ENCODE data around the gene GIMAP8.

Gene GIMAP8

DNA sequence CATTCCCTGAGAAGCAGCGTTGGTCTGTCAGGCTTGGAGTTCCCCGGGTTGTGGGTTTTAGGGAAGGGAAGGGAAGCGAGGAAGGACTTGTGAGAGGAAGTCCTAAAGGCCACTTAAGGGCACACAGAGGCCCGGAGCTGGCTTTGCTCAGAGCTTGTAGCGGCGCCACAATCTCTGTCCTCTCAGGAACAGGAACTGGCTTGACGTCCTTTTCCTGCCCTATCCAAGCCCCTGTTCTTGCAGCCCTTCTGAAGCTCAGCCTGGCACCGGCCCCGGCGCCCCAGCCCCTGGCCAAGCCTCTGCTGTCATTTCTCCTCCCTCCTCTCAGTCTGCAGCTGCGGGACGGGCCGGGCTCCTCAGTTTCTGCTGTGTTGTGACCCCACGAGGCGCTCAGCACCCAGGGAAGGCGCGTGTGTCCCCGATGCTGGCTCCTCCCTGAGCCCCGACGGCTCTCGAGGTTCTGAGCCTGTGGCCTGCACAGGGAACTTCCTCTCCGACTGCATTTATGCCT, at the start of gene GIMAP8:
GIMAP8 (plus strand) TSS at position 140 of the 511 bp plus-strand sequence. CDS start 16,069 bp downstream, outside the sequence.
- DNase-seq (ENCODE audit: low read depth), result no peak

GRCh38 chr7:150400788-150401423, 49.5 kb upstream of the GIMAP8 start:
- no peak for DNase-seq (ENCODE audit: low read depth)

- DNase-seq (ENCODE audit: low read depth), result no peak
These were observed 49.0 kb upstream of the GIMAP8 start for GRCh38 chr7:150401424-150401790.

GRCh38 chr7:150401861-150402631, 48.4 kb upstream of the GIMAP8 start:
- DNase-seq (ENCODE audit: low read depth), result no peak

DNA sequence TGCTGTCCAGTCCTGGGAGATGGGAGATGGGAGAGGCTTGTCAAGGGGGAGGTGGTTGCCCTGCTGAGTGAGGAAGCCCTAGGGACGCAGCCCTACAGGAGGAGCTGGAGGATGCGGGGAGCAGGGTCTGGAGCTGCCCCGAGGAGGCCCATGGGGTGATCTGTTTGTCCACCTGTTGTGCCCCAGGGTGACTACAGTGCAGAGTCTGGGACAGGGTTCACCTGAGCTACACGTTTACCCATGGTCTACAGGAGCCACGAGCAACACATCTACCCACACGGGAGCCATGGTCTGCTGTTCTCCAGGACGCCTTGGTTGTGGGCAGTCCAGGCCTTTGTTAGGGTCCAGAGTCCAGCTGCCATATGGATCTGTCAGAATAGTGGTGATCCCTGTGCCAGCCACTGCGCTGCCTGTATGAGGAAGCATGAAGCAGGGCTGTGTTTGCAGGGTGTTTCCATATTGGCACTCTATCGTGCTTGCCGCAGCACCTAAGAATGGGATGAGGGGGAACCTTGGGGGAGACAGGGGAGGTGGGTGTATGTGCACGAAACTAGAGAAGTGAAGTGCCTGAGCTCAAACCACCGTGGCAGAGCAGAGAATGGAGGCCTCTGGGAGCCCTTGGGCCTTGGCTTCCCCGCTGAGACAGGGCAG, 47.6 kb upstream of the GIMAP8 start:
- DNase-seq (ENCODE audit: low read depth), result no peak

- no peak for DNase-seq (ENCODE audit: low read depth)
These were observed 46.9 kb upstream of the GIMAP8 start for GRCh38 chr7:150403376-150404171.

DNA sequence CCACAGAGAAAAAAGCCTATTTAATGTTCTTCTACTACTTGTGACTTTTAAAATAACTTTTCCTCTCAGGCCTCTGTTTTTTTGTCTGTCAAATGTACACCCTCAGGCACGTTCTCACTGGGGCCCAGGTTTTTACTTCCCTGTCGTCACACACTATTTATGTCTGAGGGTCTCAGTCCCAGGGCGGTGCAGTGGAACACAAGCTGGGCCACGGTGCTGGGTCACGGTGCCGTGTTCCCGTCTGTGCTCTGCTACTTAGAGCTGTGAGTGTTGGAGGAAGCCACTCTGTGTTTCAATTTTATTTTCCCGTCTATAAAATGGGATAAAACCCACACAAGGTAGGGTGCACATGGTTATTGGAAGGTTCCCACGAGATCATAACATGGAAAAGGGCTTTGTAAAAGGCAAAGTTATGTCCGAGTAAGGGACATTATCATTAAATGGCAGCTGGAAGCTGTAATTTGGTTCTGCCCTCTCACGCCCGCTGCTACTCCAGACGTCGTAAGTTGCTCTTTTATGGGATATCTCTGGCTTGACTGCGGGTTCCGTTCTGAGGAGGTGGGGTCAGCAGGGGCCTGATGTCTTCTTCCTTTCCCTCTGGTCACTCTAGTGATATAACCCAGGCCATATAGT, 46.1 kb upstream of the GIMAP8 start:
- DNase-seq (ENCODE audit: low read depth), result no peak

GRCh38 chr7:150404805-150405583, 45.4 kb upstream of the GIMAP8 start:
- peak; percentile 44 for DNase-seq (ENCODE audit: low read depth)

DNA sequence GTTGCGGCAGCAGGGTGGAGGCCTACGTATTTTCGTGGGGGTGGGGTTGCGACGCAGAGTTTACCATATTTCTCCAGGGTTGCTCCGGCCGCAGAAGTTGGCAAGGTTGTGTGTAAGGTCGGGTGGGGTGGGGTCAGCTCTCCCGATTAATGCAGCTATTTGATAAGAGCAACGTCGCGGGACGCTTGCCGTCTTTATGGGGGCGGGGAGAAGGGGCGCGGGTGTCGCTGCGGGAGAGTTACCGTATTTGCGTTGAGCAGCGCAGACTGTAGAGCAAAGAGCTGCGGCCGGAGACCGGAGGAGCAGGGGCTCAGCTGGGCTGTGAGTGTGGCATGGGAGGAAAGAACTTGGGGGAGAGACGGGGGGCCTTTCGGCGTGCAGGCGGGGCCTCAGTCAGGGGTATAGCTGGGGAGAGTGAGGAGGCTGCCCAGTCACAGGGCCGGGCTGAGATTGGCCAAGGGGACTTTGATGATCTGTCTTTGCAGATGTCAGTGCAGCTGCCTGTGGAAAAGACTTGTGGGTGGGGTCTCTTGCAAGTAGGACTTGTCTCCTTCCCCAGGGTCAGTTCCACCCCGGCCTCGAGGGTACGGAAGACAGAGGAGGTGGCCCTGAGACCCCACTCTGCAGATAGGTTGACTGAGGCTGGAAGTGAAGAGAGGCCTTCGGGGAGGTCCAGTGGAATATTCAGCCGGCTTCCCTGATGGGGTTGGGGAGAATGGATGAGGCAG, 44.7 kb upstream of the GIMAP8 start:
- no peak for DNase-seq (ENCODE audit: low read depth)

GRCh38 chr7:150406312-150406566, 44.2 kb upstream of the GIMAP8 start:
- no peak for DNase-seq (ENCODE audit: low read depth)

GRCh38 chr7:150406567-150407421, 43.6 kb upstream of the GIMAP8 start:
- DNase-seq (ENCODE audit: low read depth), result no peak

- DNase-seq (ENCODE audit: low read depth), result no peak
These were observed 42.6 kb upstream of the GIMAP8 start for GRCh38 chr7:150407588-150408392.

- no peak for DNase-seq (ENCODE audit: low read depth)
These were observed 41.8 kb upstream of the GIMAP8 start for GRCh38 chr7:150408393-150409299.

- DNase-seq (ENCODE audit: low read depth), result no peak
These were observed 41.0 kb upstream of the GIMAP8 start for GRCh38 chr7:150409300-150410030.

GRCh38 chr7:150410131-150410530, 40.3 kb upstream of the GIMAP8 start:
- no peak for DNase-seq (ENCODE audit: low read depth)

DNA sequence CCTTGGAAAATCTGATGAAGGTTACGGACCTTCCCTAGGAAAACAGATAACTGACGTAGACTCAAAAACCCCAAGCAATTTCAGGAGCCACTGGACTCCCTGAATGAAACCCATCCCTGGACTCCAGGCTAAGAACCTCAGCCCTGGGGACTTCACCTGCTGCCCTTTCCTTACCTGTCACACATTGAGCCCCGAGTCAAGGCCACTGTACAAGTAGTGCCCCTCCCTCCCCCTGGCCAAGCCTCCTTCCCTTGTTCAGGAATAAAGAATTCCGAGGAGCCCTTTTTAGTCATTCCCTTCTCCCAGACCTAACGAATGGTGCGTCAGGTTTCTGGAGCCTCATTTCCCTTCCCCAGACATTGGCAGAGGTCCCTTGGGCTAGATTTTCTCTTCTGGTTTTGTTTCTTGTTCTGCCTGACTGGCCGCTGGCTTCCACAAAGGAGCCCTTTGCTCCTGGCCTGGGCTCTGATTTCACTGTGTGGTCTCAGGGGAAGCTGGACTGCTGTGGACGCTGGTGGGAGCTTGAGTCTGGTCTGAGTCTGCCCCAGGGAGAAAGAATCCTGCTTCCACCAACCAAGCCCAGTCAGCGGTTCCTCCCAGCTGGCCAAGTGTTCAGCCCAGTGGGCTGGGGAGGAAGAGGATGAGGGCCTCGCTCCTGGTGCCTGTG, 39.6 kb upstream of the GIMAP8 start:
- no peak for DNase-seq (ENCODE audit: low read depth)
